DMS79 treated with DMSO at 0.1 percent for 48 hours (cell line): Measurements from ENCODE around the gene CDHR4.
"Not testable (repeated sequence)": the region's sequence is repeated elsewhere in the genome, so short reads cannot be mapped to it uniquely, and the experiment has no call there.

ENCODE experiments used
- DNase-seq: peaks from one replicate; lab custom pipeline; 2025; lab: John Stamatoyannopoulos, UW

Gene CDHR4, protein sequence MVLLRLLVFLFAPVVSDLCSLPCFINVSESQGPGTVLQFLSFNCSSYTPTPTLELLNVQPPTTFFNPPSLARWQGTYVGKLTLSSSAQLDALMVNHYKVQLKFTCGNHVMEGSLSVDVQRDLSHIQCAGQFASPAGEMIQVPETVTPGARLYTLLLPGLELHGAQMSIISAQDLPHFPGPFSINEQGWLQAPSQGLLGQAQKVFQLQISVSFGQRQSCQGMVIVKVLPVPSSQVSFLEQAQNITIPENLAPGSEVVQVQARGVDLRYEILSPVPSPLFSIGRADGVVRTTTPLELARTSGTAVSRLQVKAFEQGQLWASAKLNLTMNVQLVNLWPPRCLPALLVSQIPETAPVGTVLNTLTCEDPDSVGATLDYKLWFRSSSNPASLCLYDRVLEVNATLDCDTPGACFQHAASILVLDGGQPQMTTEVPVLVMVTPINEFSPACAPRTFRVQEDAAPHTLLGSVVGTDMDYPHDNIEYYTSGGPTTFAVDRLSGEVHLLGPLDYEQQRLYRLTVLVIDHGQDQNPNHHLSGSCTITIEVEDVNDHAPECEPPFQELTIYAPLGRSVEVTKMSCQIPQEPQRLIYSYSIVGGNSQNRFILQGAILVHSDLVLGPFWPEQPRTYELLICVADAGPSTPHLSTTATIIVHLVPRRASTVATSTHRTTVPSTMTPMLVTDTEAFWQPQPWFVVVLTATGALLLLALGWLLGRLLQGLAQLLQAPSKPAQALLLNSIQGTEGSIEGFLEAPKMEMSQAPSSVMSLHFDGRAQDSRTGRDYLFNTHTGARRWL

DNA sequence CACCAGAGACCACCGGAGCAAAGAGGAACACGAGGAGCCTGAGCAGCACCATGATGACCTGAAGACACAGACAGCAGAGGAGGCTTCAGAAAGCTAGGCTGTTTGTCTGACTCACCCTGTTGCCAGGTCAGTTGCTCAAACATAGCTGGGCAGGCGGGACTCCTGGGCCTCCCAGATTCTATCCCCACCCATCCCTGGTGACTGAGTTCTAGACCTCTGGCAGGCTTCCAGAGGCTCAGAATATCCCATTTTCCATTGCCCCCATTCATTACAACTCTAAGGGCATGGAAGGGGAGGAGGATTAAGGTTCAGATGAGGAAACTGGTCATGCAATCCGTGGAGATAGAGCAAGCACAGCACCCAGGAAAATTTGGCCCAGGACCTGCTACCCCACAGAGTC, at the start of gene CDHR4:
CDHR4 (minus strand) TSS at position 113 of the 400 bp plus-strand sequence; CDS start at position 52, 61 bp downstream.
- DNase-seq: no peak

DNA sequence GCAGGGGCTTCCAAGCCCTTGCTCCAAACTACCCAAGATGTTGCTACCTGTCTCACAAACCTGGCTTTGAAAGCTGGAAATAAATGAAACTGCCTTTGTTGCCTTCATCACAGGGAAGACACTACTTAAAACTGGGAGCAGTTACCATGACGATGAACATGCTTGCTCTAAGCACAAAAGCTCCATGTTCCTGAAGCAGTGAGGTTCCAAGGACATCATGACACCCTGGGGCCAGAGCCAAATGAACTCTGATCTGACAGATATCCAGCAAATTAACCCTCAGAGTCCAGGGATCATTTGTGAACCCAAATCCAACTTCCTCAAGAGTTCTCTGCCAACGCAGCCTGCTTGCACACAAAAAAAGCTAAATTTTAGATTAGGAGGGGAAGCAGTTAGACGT, 46.0 kb upstream of the CDHR4 start:
- DNase-seq: no peak

DNA sequence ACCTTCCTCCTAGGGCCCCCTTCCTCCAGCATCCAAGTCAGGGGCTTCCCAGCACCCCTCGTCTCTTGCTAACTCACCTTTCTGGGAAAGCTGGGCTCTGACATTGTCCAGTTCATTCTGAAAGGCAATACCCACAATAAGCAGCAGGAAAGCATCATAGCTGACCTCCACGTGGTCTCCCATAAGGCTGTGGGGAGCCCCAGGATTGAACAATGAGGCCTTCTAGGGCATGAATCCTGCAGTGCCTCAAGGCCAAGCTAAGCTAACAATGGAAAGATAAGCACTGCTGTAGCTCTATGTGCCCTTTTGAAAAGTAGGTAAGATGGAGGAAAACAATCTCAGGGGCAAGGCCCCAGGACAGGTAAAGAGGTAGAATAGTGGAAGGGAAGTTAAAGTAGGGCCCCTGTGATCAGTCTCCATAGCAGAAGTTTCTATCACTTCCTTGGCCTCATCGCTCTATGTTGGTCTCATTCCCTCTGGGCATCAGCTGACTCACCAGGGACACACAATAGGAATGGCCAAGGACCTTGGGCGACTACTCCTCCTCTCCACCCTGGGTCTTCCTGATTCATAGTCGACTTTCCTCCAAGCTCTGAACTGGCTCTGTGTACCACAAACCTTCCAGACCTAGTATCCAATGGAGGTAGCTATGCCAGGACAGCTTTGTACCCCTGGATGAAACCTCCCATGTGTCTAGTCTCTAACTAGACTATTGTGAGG, 45.0 kb upstream of the CDHR4 start:
- no peak for DNase-seq

DNA sequence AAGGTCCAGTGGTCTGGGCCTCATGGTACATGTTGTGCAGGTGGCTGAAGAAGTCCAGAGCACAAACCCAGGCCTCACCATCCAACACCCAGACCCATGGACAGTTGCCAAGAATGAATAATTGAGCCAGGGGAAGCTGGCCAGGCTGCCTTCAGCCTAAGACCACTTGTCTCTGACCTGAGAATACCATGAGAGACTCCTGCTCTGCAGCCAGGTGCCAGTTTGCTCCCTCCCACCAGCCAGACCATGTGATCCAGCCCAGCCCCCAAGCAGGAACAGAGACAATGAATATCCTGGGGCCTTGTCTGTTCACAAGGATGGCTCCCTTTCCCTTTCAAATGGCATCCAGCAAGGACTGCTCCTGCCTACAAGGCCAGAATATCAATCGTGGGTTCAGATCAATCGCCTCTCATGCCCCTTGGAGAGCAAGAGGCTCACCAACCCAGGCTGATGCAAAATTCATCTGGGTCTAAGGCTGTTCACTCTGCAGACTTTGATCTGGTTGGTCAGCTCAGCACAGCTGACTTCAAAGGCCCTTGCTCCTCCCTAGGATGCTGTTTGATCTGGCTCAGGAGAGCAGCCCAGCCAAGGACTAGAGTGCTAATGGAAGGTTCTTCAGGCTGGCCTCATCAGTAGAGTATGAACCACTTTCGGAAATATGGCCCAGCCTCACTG, 43.3 kb upstream of the CDHR4 start:
- no peak for DNase-seq

DNA sequence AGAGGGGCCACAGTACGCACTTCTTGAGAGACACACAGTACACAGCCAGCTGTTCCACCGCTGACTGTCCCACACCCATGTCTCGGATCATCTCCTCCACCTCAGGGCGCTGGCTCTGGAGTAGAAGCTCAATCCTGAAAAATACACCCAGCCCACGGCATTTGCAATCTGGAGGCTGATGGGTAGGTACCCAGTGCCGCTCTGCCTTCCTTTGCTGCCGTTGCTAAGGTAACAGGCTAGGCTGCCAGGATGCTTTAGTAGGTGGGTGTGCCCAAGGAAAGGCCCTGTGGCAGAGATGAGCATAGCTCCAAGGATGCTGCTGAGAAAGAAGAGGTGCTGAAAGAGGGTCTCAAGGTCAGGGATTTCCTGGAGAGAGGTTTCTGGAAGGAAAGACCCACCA, 42.1 kb upstream of the CDHR4 start:
- DNase-seq: no peak

DNA sequence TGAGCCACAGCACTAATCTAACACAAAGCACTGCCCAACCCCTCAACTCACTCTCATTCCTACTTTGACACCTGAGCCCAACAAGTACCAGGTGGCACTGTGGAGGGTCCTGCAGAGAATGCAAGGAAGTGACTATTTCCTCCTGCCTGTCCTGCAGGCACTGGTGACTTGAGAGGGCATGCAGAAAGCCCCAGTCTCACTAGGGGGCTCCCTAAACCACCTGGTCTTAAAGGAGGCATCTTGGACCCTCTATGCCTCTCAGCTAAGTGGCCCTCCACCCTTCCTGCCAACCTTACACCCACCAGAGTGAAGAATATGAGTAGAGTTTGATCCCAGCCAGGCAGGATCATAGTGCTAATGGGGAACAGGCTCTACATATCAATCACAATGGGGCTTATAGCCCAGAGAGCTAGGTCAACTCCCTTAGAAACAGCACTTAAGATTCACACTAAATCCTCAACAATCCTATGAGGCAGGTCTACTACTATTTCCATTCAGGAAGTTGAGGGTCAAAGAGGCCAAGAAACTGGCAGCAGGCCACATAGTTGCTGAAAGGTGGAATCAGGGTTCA, 41.5 kb upstream of the CDHR4 start:
- DNase-seq: no peak

DNA sequence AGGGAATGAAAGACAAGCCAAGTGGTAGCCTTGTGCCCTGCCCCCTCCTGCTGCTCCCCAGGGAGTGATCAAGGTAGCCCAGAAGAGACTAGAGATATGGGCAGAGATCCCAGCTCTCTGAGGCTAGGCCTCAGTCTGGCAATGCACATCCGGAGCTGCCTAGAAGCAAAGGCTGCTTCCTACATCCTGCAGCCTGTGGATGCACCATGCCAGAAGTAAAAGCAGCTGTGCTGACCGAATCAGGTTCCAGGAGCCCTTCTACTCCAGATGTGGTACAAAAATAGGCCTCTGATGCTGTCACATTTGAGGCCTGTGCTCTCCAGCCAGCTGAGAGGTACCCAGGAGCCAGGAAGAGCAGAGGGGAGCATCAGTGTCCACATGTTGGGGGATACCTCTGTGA, 40.7 kb upstream of the CDHR4 start:
- DNase-seq: no peak

DNA sequence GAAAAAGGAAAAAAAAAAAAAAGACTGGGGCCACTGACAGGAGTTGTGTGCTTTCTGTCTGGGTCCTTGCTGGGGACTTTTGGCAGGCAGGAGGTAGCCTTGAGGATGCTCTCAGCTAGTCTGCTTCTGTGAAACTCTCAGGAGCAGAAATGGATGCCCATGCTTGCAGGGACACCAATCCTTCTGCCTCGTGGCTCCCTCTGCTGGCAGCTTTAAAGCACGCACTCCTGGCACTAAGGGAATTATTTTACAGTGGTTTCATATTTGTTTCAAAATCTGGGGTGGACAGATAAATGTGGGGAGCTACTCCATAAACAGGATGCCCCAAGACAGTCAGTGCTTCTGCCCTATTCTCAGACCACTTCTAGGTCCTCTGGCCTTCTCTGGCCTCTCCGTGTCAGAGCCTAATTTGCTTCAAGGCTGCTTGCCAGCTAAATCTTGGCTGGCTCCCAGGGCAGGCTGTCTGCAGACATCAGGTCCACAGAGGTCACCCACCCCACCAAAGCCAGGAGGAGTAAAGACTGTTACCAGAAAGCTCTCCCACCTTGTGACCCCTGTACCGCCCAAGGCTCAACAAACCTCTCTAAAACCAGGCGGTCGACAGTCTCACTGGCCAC, 39.6 kb upstream of the CDHR4 start:
- peak; percentile 30 for DNase-seq

DNA sequence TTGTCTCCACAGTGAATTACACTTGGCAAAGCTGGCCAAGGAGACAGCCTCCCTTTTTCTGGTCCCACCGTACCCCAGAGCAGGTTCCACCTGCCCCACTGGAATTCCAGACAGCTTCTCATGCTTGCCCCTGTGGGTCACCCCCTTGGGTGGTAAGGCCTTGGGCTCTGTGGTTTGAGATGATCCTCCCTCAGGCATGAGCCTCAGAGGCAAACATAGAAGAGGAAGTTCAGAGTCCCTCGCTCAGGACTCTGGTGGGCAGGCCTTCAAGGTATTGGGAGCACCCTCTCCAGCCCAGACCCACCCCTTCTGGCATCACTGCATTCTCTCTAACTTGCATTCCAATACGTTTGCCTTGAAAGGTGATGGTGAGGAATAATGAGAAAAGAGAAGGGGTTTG, 31.7 kb upstream of the CDHR4 start:
- no peak for DNase-seq

DNA sequence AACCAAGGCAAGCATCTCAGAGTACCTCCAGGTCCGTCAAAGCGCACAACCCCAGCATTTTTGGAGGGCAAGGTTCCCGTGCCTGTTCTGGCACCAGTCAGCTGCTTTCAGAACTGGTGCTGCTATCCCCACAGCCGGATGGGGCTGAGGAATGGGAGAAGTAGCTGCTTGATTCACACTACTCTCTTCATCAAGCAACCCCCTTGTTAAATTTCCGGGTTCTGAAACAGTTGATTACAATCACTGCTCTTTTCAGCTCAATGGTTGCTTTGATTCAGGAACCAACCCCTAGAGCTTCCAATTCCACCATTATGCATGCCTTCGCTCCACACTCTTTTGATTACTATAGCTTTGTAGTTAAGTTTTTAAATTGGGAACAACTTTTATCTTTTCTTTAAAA, 26.3 kb upstream of the CDHR4 start:
- no peak for DNase-seq

DNA sequence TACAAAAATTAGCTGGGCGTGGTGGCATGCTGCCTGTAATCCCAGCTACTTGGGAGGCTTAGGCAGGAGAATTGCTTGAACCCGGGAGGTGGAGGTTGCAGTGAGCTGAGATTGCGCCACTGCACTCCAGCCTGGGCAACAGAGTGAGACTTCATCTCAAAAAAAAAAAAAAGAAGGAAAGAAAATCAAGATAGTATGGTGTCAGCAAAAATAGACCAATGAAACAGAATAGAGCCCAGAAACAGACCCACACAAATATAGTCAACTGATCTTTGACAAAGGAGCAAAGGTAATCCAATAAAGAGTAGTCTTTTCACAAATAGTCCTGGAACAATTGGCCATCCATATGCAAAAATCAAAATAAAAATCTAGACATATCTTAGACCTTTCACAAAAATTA, 23.5 kb upstream of the CDHR4 start:
- not testable (repeated sequence) for DNase-seq

DNA sequence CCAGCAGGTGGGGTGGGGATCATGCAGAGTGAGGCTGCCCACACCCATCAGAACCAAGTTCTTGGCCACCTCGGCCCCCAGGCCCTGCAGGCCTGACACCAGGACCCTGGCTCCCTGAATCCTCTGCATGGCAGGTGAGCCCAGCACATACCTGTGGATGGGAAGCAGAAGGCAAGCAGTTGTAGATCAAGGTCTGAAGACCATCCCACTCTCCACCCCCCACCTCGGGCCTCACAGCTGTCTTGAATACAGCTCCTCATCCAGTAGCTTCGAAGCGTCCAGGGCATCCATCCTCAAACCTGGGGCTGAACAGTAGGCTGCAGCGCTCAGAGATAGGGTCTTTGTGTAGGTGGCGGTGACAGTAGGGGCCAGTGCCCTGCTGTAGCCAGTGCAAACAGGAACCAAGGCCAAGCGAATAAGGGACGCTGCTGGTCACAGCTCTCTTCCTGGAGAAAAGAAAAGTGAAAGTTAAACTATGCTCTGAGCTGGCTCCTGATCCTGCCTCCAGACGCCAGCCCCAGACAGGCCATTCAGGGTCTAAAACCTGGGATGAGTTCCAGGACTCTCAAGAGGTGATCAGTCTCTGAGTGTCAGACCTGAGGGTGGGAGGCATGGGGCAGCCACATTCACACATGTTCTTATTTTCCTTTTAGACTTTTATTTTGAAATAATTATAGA, 14.0 kb upstream of the CDHR4 start, which contains the start of gene UBA7:
UBA7 (minus strand) TSS at position 457 of the 678 bp plus-strand sequence; CDS start at position 291, 166 bp downstream.
- peak; percentile 25 for DNase-seq

DNA sequence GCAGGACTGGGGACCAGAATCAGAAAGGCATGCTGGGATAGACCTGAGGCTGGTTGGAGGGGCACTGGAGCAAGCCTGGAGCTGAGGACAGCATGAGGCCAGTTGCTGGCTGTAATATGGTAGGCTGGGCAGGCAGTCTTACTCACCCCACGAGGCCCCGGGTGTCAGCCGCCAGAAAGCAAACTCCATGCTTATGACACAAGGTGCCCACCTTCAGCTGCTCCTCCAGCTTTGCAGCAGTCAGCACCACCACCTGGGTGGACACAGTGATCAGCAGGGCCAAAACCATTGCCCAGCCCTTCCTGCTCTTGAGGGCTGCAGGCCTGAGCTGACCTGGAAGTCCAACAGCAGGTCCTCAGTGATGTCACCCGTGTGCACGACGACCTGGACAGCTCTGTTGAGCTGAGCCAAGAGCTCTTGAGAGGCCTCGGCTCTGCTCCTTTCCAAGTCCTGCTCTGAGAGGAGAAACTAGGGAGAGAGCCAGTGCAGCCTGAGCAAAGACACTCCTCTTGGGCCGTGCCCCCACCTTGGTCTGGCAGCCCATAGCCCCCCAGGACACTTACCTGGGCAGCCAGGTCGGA, 13.3 kb upstream of the CDHR4 start:
- DNase-seq: peak; percentile 1

DNA sequence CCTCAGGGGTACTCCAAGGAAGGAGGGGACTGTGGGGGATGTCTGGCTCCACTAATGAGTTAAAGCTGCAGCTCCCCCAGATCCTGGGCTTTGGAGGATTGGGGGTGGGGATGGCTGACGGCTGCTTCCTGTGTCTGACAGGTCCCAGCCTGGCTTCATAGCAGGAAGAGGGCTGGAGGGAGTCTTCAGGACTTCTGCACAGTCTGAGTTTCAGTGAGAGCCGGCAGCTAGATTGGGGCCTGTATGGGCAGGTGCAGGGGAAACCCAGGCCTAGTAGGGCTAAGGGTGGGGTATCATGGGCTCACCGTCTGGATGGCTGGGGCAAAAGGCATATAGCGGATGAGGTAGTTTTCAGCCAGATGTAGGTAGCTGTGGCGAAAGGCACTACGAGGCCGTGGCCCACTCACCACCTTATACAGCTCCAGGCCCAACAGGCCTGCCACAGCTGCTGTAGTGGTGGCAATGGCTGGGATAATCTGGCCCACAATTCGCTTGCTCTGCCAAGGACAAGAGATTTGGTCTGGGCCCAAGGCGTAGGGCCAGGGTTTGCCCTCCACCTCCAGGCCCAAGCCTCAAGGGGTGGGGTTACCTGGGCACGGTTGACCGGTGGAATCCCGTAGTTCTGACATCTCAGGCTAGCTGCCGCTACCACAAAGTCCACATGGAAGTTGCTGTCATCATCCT, 7.9 kb upstream of the CDHR4 start:
- no peak for DNase-seq

DNA sequence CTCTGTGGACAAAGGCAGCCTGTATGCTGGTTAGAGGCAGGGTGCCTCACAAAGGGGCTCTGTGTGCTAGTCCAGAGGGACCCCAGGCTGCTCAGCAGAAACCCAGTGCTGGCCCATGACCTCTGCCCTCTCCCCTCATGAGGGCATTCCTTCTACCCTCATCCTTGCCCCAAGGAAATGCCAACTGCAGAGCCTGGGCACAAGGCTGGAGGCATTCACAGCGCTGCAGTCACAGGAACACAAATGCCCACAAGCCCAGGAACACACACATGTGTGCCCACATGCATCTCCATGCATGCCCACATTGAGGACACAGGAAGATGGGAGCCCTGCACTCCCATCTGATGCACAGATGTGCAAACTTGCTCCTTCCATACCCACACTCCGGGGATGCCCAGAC, 7.2 kb upstream of the CDHR4 start:
- DNase-seq: no peak

DNA sequence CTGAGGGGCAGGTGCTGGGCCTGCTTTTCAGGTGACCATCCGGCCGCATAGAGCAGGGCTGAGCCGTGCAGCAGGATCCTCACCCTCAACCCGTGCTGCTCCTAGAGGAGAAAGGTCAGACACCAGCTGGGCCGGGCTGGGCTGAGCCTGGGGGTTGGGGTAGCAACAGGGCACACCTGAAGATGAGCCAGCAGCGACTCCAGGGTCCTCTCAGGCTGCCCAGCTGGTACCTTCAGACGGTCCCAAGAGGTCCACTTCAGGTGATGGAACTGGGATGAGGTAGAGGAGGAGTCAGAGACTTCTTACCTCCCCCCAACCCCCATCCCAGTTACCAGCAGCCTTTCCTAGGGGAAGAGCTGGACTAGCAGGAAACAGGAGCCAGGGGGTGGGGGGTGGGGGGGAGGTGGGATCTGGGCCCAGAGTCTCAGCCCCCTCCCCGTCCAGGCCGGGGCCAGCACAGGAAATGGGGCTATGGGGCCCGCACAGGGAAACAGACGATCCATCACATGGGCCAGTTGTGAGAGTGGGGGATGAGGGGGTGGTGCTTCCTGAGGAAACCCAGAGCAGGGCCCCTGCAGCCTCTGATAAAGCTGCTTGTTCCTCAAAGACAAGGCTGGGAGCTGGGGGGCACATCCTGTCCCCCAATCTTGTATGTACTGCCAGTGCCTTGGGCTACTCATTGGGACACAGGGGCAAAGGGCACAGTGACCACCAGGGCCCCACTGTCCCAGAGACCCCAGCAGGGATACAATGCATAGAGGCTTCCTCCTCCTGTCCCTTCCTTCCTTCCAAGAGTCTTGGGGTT, 6.4 kb upstream of the CDHR4 start:
- DNase-seq: no peak

DNA sequence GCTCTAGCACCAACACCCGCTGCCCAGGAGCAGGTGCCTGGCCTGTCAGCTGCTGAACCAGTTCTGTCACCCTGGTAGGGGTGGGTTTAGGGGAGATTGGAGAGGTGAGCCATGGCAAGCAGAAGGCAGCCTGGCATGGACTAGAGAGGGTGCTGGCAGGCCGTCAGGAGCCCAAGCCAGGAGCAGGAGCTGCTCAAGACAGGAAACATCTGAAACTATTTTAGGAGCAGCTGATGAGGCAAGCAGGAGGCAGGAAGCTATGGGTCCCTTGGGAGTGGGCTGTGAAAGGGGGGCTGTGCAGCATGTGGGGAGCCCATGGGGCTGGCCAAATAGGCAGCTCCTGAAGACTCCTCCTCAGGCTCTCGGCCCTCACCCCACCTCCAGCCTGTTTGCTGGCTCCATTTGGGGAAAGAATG, 5.7 kb upstream of the CDHR4 start:
- DNase-seq: peak; percentile 19

DNA sequence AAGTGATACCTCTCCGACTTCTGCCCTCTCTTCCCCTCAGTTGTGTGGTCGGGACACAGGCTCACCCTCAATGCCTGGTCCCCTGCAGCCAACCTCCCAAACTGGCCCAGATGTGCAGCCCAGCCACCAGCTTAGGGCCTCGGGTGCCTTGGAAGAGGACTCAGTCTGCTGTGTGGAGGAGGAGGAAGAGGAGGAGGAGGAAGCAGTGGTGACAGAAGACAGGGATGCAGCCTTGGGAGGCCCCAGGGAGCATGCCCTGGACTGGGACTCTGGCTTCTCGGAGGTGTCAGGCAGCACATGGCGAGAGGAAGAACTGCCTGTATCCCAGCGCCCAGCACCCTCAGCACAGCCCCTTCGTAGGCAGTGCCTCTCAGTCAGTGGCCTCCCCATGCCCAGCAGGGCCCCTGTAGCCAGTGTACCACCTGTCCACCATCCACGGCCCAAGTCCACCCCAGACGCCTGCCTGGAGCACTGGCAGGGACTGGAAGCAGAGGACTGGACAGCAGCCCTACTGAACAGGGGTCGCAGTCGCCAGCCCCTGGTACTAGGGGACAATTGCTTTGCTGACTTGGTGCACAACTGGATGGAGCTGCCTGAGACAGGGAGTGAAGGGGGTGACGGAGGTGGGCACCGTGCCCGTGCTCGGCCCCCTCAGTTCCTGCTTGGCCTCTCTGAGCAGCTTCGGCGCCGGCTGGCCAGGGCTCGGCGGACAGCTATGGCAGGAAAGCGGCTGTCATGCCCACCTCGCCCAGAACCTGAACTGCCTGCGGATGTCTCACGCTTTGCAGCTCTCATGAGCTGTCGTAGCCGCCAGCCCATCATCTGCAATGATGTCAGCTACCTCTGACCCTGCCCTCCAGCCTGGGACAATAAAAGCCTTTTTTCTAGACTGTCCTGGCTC, 4.7 kb upstream of the CDHR4 start:
- no peak for DNase-seq
